ENCODE measurements around the gene CDK15.

Gene CDK15

DNA sequence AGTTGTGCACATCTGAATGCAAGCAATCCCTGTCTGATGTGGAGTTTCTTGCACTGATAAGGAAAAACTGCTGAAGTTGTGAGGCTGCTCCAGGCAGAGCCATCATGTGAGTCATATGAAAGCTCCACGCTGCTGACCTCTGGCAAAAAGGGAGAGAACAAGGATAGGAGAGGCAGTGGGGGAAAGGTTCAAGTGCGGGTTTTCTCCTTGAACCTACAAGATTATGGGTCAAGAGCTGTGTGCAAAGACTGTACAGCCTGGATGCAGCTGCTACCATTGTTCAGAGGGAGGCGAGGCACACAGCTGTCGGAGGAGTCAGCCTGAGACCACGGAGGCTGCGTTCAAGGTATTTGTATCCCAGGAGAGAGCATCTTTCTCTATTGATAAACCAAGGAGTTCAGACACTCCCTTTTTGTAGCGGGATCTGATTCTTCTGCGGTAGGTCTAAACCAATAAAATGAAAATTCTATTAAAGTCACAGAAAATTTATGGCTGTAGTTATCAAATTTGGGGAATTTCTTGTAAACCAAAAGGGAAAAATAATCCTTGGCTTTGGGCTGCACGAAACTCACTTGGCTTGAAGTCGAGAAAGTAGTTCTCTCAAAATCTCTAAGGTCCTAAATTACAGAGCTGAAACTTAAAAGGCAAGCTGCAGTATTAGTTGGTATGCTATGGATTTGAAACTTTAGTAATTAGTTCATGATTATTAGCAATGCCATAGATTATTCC, at the start of gene CDK15:
Gene CDK15, plus strand, starts transcription at position 96 of the 729 bp plus-strand sequence. Its CDS starts 128 bp downstream, at position 224.
- TF ChIP-seq GATA2 (IDR thresholded peaks at IDR 0.05; ENCODE audit: low read depth, low read length): no peak
- TF ChIP-seq GATA3 (IDR thresholded peaks at IDR 0.05; ENCODE audit: low read depth, low read length): no peak

DNA sequence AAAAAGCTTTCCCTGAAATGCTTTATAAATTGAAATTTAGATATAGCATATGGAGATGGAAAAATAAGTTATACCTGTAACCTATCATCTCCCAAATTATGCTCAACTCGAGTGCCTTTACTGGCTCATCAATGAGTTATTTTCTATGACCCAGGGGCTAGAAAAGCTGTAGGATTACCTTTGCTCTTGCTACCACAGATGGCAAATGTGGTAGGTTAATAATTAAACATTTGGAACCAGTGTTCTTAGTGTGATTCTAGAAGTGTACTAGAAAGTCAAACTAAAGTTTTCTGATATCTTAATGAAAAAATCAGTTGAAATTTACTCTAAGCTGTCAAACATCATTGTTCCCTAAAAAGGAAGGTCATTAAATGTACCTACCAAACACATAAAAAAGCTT, 48.1 kb upstream of the CDK15 start:
- TF ChIP-seq GATA3 (IDR thresholded peaks at IDR 0.05; ENCODE audit: low read depth, low read length) (no peak), GATA2 (IDR thresholded peaks at IDR 0.05; ENCODE audit: low read depth, low read length) (no peak)

DNA sequence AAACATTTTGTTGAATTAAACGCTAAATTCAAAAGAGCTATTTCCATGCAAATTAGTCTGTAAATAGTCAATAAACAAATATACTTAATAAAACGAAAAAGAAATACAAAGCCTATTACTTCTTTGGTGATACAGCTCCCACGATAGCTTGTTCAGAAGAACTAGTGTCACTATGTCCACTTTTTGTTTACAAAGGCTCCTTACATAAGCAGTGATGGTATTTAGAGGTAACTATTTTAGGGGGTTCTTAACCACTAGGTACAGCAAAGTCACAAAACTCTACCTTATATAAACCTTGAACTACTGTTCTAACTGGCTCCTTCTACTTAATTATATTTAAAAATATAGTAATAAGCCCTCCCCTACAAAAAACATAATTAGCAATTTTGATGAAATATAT, 47.5 kb upstream of the CDK15 start:
- TF ChIP-seq GATA2 (IDR thresholded peaks at IDR 0.05; ENCODE audit: low read depth, low read length) (no peak), GATA3 (IDR thresholded peaks at IDR 0.05; ENCODE audit: low read depth, low read length) (no peak)

DNA sequence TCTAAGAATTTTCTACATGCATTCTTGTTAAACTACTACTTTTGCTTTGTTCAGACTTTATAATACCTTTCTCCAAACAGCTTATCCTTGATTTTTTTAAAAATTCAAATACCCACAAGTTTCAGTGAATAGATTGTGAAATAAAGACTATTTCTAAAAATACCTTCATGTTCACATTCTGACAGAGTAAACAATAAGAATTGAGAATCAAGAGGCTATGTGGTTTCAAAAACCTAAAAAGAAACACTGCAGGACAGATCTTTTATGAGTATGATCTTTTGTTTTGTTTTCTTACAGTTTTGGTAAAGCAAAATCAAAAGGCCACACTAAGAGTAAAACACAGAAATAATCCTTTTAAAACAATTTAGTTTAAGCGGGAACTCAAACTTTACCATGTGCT, 46.8 kb upstream of the CDK15 start:
- TF ChIP-seq GATA3 (IDR thresholded peaks at IDR 0.05; ENCODE audit: low read depth, low read length) (no peak), GATA2 (IDR thresholded peaks at IDR 0.05; ENCODE audit: low read depth, low read length) (no peak)

DNA sequence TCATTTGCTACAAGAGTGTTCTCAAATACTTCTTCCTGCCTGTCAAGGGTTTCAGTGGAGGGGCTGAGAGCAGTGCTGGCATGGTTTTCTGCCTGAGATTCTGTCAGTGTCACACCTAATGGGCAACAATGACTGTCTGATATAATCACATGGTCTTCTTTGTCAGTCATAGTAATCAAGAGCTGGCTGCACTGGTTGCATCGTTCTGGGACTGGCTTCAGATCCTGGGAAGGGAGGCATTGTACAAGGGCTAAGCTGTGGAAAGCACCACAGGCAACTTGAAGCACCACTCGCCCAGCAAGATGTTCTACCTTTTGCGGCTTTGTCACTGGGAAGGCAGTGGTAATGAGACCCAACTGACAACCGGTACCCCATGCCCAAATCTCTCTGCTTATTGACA, 45.2 kb upstream of the CDK15 start:
- TF ChIP-seq GATA2 (IDR thresholded peaks at IDR 0.05; ENCODE audit: low read depth, low read length) (no peak), GATA3 (IDR thresholded peaks at IDR 0.05; ENCODE audit: low read depth, low read length) (no peak)

DNA sequence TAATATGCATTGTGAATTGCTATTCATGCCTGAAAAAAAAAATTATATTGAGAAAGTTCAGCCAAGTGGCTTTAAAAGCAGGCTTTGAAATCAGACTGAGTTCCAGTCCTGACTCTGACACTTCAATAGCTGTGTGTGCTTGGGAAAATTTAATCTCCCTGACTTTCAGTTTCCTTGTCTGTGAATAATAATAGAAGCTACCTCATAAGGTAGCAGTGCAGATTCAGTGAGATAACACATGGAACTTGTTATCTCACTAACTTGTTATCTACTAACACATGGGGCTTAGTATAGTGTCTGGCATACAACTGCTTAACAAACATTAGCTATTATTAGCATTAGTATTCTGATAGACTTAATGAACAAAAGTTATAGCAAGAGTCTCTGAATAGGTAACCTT, 40.5 kb upstream of the CDK15 start:
- no peak for TF ChIP-seq GATA2 (IDR thresholded peaks at IDR 0.05; ENCODE audit: low read depth, low read length)
- no peak for TF ChIP-seq GATA3 (IDR thresholded peaks at IDR 0.05; ENCODE audit: low read depth, low read length)

DNA sequence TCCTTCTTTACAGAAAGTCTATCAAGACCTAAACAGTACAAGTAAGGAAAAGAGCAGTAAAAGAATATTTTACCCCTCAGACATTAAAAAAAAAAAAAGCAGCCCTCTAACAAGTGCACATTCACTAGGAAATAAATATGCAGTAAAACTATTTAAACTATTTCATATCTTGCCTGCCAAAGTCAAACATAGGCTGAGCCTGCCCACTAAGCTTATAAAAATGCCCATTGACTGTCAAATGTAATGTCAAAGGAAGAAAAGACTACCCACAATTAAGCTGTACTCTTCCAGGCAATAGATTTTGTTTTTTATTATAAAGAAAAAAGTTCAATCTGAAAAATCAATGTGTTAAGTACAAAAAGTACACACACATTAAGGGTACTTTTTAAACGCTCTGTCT, 37.4 kb upstream of the CDK15 start:
- no peak for TF ChIP-seq GATA3 (IDR thresholded peaks at IDR 0.05; ENCODE audit: low read depth, low read length)
- TF ChIP-seq GATA2 (IDR thresholded peaks at IDR 0.05; ENCODE audit: low read depth, low read length): no peak

DNA sequence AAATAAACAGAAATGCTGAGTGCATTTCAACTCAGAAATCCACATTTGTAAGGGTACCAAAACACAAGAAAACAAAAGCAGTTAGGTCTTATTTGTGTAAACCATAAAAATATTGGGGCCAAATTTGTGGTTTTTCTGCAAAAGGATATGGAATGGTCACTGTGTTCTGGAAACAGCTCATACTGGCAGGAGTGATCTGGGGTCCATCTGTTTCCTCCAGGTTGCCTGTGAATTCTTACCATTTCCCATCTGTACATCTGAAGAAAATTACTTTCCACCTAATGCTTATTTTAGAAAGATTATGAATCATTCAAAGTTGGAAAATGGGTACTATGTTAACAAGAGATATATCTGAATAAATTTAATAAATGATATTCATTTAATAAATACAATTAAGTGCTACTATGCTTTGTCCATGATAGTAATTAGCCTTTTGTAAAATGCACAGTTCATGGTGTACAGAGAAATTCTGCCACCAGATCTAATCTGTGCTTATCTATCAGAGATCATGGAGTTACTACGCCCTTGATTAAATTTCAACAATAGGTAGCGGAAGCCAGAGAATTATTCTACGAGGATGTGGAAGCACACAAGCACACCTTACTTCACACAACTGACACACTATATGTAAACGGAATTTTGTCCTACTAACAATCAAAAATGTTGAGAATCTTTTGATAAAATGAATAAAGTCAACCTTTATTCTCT, 36.5 kb upstream of the CDK15 start:
- TF ChIP-seq GATA3 (IDR thresholded peaks at IDR 0.05; ENCODE audit: low read depth, low read length) (no peak), GATA2 (IDR thresholded peaks at IDR 0.05; ENCODE audit: low read depth, low read length) (no peak)

DNA sequence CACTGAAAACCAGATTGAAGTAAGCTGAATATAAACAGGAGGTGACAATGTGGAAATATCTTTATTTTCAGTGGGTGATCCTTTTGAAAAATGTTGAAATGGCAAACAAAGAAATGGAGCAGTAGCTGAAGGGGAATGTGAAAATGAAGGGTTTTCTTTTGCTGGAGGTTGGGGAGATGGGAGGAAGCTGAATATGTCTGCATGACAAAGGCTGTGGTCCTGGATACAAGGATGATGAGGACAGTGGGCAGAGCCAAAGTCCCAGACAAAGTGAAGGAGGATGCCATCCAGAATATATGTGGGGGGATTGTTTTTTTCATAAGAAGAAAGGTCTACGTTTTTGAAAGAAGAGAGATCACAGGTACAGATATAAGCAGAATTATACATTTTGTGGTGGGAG, 32.3 kb upstream of the CDK15 start:
- no peak for TF ChIP-seq GATA3 (IDR thresholded peaks at IDR 0.05; ENCODE audit: low read depth, low read length)
- no peak for TF ChIP-seq GATA2 (IDR thresholded peaks at IDR 0.05; ENCODE audit: low read depth, low read length)

DNA sequence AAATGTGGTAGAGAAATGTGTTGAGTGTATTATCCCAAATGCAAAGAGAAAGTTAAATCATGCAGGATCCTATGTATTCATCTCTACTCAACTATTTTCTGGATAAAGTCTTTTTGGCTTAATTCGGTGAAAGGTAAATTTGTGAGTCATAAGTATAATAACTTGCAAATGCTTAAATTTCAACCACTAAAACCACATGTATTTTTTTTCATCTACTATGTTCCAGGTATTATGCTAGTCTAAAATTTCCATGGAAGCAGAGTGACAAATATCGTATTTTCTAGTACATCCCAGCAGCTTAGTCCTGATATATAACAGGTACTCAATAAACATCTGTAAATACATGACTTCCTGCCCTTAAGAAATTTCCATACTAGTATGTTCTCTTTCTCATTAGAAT, 31.8 kb upstream of the CDK15 start:
- TF ChIP-seq GATA2 (IDR thresholded peaks at IDR 0.05; ENCODE audit: low read depth, low read length) (no peak), GATA3 (IDR thresholded peaks at IDR 0.05; ENCODE audit: low read depth, low read length) (no peak)

DNA sequence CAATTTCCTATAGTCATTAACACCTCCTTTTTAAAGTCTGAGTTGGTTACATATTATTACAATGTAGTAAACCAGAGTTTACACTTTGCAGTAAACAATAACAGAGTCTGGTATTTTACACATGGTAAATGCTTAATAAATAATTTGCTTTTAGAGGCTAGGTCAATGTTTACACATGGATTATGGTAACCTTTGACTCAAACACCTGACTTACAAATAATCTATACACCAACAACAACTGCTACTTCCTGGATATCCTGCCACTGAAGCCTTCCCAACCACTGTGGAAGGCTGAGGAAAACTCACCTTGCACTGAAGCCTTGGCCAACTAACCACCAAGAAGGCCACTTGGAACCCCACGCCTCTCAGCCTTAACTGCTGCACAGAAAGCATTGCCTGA, 31.0 kb upstream of the CDK15 start:
- TF ChIP-seq GATA2 (IDR thresholded peaks at IDR 0.05; ENCODE audit: low read depth, low read length): no peak
- no peak for TF ChIP-seq GATA3 (IDR thresholded peaks at IDR 0.05; ENCODE audit: low read depth, low read length)

DNA sequence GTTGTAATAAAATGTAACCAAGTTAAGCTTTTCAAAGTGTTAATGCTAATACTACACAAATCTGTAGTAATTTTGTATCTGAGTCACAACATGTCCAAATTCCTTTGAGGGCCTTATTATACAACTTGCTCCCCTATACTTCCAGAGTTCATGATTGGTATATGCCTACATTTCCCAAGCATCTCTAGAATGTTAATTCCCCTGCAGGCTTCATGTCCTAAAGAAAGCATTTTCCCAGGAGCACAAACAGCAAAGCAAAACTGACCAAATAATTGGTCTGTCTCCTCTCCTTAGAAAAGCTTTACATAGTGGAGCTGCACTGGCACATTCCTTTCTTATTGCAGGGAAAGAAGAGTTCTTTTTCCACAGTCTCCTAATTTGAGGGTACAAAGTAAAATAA, 29.3 kb upstream of the CDK15 start:
- TF ChIP-seq GATA3 (IDR thresholded peaks at IDR 0.05; ENCODE audit: low read depth, low read length) (no peak), GATA2 (IDR thresholded peaks at IDR 0.05; ENCODE audit: low read depth, low read length) (no peak)

DNA sequence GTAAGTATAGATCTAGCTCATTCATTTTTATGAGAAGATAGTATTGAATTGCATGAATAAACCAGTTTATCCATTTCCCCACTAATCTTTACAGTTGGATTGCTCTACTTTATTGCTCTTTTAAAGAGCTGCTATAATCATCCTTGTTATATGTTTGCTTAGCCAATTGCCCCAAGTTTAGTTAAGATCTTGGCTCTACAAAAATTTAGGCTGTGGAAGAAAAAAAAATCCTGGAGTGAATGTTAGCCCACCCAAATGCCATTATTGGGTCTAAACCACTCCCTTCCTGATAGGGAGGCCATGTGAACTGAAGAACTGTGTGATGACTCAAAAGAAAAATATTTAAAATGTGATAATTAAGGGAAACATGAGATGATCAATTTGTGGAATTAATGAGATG, 28.5 kb upstream of the CDK15 start:
- TF ChIP-seq GATA3 (IDR thresholded peaks at IDR 0.05; ENCODE audit: low read depth, low read length): no peak
- no peak for TF ChIP-seq GATA2 (IDR thresholded peaks at IDR 0.05; ENCODE audit: low read depth, low read length)

DNA sequence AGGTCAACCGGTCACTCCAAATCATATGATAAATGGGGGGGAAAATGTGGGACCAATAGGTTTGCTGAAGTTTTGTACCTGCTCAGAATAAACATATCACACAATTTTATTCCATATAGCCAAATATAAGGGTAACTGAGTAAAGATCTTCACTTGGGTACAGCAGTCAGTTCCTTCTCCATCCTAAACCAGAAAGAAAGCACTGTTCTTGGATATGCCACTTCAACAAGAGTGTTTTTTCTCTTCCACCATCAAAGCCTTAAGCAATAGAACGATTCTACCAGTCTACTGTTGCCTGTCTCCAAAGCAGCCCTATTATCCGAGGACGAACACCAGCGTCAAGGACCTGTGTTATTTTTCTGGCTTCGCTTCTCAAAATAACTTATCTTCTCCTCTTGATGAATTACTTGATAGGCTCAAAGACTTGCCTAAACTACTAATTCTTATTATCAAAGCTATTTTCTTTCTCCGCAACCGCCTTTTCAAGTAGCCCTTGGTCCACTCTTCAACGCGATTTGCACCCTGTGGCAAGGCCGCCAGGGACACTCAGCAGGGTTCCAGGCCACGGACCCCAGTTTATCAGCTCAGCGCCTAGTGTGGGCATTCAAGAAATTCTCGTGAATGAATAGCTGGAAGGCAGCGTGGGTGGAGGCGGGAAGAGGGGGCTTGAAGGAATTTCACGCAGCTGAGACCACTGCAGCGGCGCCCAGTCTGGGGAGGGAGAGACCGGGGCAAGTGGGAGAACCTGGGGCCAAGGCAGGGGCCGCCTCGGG, 26.2 kb upstream of the CDK15 start:
- TF ChIP-seq GATA3 (IDR thresholded peaks at IDR 0.05; ENCODE audit: low read depth, low read length) (no peak), GATA2 (IDR thresholded peaks at IDR 0.05; ENCODE audit: low read depth, low read length) (no peak)
